Erythroblast (primary cell): Measurements from ENCODE around the gene TSPAN32.
"Not testable (repeated sequence)": the region's sequence is repeated elsewhere in the genome, so short reads cannot be mapped to it uniquely, and the experiment has no call there.

Source experiments
- DNase-seq, 2 experiments: peaks; one replicate each; lab custom pipeline; 2025; lab: John Stamatoyannopoulos, UW
- GATA1 ChIP-seq: IDR thresholded peaks from 2 replicates; pipeline ENCODE4 v1.6.1; 2011; ENCODE audit warnings: low read depth, mild to moderate bottlenecking, control low read depth, low read length, moderate library complexity
- POLR2A ChIP-seq: IDR thresholded peaks from 2 replicates; pipeline ENCODE4 v1.6.1; 2011; ENCODE audit warnings: mild to moderate bottlenecking, low read length

The TSPAN32 gene

GRCh38 chr11:2347308-2347830 lies 45.6 kb downstream of the TSPAN32 start:
- DNase-seq: no peak
- TF ChIP-seq POLR2A (no peak), GATA1 (no peak)

GRCh38 chr11:2348986-2349385 lies 47.2 kb downstream of the TSPAN32 start:
- DNase-seq: no peak
- no peak for TF ChIP-seq POLR2A
- TF ChIP-seq GATA1: no peak

DNA sequence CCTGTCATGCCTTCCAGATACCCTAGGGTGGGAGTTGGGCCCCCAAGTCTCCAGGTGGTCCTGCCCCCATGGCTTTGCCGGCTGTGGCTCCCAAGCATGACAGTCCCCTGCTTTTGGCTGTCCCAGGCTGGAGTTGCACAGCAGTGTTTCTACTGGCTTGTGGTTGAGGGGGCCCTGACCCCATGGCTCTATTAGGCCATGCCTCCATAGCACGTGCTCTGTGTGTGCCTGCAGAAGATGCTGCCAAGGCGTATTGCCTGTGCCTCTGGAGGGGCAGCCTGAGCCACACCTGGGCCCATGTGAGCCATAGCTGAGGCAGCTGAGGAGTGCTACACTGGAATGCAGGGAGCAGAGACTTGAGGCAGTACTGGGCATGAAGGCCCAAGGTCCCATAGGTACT lies 49.9 kb downstream of the TSPAN32 start:
- no peak for DNase-seq
- TF ChIP-seq GATA1 (no peak), POLR2A (no peak)

GRCh38 chr11:2352420-2352819 lies 50.6 kb downstream of the TSPAN32 start:
- no peak for TF ChIP-seq POLR2A
- TF ChIP-seq GATA1: no peak
- no peak for DNase-seq

- TF ChIP-seq POLR2A (no peak), GATA1 (no peak)
- DNase-seq: no peak
Measured at GRCh38 chr11:2355000-2355644, 53.3 kb downstream of the TSPAN32 start.

GRCh38 chr11:2357246-2357645 lies 55.4 kb downstream of the TSPAN32 start:
- no peak for DNase-seq
- TF ChIP-seq POLR2A (no peak), GATA1 (no peak)

DNA sequence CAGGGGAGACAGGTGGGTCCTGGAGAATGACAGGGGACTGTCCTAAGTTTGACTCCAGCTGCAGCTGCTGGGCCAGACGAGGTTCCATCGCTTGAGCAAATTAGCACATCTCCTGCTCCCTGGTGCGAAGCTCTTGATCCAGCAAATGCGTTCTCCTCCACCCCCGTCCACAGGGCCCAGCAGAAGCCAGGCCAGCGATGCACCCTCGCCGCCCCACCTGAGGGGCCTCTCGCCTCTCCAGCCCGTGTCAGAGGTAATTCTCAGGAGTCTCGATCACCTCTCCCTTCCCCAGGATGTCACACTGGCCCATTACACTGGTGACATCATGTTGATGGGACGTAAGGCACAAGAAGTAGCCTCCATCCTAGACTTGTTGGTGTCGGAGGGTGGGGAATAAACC lies 55.8 kb downstream of the TSPAN32 start:
- DNase-seq: not testable (repeated sequence)

GRCh38 chr11:2358754-2359442 lies 57.1 kb downstream of the TSPAN32 start:
- TF ChIP-seq POLR2A (no peak), GATA1 (no peak)
- no peak for DNase-seq

DNA sequence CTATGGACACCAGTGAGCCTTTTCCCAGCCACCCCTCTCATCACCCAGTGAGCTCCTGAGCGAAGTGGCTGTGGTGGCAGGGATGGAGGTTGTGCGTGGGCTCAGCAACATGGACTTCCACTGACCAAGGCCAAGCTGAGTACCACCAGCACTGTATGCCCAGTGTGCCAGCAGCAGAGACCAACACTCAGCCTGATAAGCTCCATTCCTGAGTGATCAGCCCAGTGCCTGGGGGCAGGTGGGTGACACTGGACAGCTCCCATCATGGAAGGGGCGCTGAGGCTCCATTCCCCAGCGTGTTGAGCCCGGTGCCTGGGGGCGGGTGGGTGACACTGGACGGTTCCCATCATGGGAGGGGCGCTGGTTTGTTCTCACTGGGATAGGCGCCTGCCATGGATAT lies 57.7 kb downstream of the TSPAN32 start:
- TF ChIP-seq POLR2A (no peak), GATA1 (no peak)
- no peak for DNase-seq

DNA sequence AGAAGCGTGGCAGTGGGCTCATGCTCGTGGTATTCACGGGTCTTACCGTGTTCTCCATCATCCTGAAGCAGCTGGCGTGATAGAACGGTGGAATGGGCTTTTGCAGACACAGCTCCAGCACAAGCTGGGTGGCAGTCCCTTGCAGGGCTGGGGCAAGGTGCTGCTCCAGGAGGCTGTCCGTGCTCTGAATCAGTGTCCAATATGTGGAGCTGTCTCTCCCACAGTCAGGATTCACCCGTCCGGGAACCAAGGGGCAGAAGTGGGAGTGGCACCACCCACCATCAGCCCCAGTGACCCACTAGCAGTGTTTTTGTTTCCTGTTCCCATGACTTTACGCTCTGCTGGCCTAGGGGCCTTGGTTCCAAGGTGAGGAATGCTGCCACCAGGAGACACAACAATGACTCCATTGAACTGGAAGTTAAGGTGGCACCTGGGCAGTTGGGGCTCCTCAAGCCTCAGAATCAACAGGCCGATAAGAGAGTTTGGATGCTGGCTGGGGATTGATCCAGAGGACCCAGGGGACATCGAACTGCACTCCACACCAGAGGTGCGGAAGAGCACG lies 58.3 kb downstream of the TSPAN32 start:
- no peak for TF ChIP-seq GATA1
- no peak for TF ChIP-seq POLR2A
- DNase-seq: no peak

- no peak for DNase-seq
- TF ChIP-seq POLR2A (no peak), GATA1 (no peak)
Measured at GRCh38 chr11:2361565-2361964, 59.8 kb downstream of the TSPAN32 start.

GRCh38 chr11:2362414-2362813 lies 60.6 kb downstream of the TSPAN32 start:
- no peak for TF ChIP-seq GATA1
- no peak for TF ChIP-seq POLR2A
- DNase-seq: no peak

DNA sequence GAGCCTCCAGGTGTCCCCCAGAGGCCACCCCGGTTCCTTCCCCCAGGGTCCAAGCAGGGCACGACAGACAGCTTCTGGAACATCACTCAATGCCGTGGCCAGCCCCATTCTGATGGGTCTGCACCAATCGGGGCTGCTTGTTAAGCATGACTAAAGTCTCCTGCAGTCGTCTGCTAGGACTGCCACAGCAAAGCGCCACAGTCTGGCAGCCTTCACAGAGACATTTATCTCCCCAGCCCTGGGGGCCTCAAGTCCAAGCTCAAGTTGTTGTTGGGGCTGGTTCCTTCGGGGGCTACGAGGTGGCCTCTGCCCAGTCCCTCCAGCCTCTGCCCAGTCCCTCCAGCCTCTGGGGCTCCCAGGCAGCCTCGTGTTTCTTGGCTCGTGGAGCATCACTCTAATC lies 61.3 kb downstream of the TSPAN32 start:
- no peak for DNase-seq
- TF ChIP-seq POLR2A (no peak), GATA1 (no peak)

- DNase-seq: no peak
- TF ChIP-seq POLR2A (no peak), GATA1 (no peak)
Measured at GRCh38 chr11:2363577-2364370, 62.0 kb downstream of the TSPAN32 start.

- not testable (repeated sequence) for DNase-seq
Measured at GRCh38 chr11:2364386-2364785, 62.6 kb downstream of the TSPAN32 start.
